ENCODE results near the gene RTP2.

Gene RTP2

GRCh38 chr3:187737368-187738070 lies 35.2 kb upstream of the RTP2 start:
- no peak for DNase-seq (ENCODE audit: insufficient read length, low spot score)
- FAIRE-seq: no peak
- TF ChIP-seq, protein P1, sequence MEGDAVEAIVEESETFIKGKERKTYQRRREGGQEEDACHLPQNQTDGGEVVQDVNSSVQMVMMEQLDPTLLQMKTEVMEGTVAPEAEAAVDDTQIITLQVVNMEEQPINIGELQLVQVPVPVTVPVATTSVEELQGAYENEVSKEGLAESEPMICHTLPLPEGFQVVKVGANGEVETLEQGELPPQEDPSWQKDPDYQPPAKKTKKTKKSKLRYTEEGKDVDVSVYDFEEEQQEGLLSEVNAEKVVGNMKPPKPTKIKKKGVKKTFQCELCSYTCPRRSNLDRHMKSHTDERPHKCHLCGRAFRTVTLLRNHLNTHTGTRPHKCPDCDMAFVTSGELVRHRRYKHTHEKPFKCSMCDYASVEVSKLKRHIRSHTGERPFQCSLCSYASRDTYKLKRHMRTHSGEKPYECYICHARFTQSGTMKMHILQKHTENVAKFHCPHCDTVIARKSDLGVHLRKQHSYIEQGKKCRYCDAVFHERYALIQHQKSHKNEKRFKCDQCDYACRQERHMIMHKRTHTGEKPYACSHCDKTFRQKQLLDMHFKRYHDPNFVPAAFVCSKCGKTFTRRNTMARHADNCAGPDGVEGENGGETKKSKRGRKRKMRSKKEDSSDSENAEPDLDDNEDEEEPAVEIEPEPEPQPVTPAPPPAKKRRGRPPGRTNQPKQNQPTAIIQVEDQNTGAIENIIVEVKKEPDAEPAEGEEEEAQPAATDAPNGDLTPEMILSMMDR (IDR thresholded peaks at IDR 0.05; ENCODE audit: insufficient read depth, missing control alignments): no peak

DNA sequence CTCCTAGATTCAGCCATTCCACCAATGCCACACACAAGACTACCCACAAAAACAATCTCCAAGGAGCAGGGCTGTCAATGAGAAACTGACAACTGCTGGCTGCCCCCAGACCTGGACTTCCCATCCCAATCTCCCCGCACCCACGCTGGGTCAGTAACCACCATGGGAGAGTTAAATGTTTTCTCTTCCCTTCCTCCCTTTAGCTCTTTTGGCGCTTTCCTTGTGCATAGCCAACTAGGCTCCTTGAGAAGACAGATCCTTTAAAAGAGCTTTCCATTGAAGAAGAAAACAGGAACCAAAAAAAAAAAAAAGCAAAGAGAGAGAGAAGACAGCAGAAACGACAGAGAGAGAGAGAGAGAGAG lies 34.6 kb upstream of the RTP2 start:
- TF ChIP-seq, protein P1 (IDR thresholded peaks at IDR 0.05; ENCODE audit: insufficient read depth, missing control alignments): no peak
- DNase-seq (ENCODE audit: insufficient read length, low spot score) (no peak), FAIRE-seq (no peak)

GRCh38 chr3:187736418-187736871 lies 34.1 kb upstream of the RTP2 start:
- TF ChIP-seq, protein P1 (IDR thresholded peaks at IDR 0.05; ENCODE audit: insufficient read depth, missing control alignments): no peak
- no peak for DNase-seq (ENCODE audit: insufficient read length, low spot score)
- no peak for FAIRE-seq

- TF ChIP-seq, protein P1 (IDR thresholded peaks at IDR 0.05; ENCODE audit: insufficient read depth, missing control alignments): no peak
- DNase-seq (ENCODE audit: insufficient read length, low spot score): no peak
- no peak for FAIRE-seq
Observed at GRCh38 chr3:187735837-187736236, 33.5 kb upstream of the RTP2 start.

- DNase-seq (ENCODE audit: insufficient read length, low spot score): no peak
- FAIRE-seq: no peak
- TF ChIP-seq, protein P1 (IDR thresholded peaks at IDR 0.05; ENCODE audit: insufficient read depth, missing control alignments): no peak
Observed at GRCh38 chr3:187735383-187735782, 33.0 kb upstream of the RTP2 start.

- DNase-seq (ENCODE audit: insufficient read length, low spot score): no peak
- no peak for FAIRE-seq
- TF ChIP-seq, protein P1 (IDR thresholded peaks at IDR 0.05; ENCODE audit: insufficient read depth, missing control alignments): no peak
Observed at GRCh38 chr3:187734841-187735240, 32.5 kb upstream of the RTP2 start.

DNA sequence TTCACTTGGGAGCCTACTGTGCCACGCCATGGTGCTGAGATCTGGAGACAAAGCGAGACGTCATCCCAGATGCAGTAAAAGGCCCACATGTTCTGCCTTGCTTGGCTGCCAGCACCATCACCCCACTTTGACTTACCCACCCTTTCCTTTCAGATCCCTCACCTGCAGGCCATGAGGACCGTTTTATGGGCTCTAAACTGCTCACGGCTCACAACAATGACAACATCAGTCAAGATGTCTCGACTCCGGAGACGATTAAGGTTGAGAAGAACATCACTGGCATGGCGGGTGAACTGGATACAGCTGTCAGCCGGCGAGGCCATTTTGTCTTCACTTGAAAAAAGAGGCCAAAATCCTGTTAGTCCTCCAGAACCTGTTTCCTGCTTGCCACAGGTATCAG lies 31.0 kb upstream of the RTP2 start:
- FAIRE-seq: no peak
- DNase-seq (ENCODE audit: insufficient read length, low spot score): no peak
- TF ChIP-seq, protein P1 (IDR thresholded peaks at IDR 0.05; ENCODE audit: insufficient read depth, missing control alignments): no peak
